ENCODE data around the gene ARHGAP19. TPM values are rescaled to one million over a fixed set of nuclear protein-coding genes. Genes with fewer than 3 reads are reported as not detected.

The ARHGAP19 gene
- total RNA-seq, 1 experiment from 2014 or later, result 33.2 TPM

GRCh38 chr10:97188261-97188711 is 104.2 kb downstream of the ARHGAP19 start:
- no peaks in the 10 kb centered on the region for H3K79me2 ChIP-seq (ENCODE audit: insufficient read depth, low read length)
- no peak overlapping the region for H2BK20ac ChIP-seq (ENCODE audit: low read depth, low read length, poor library complexity, severe bottlenecking)
- no peaks in the 10 kb centered on the region for H3K9me3 Mint-ChIP-seq

More at GRCh38 chr10:97188261-97188711, 104.2 kb downstream of the ARHGAP19 start:
- no peak overlapping the region for H2BK120ac ChIP-seq (ENCODE audit: low read depth, low read length, poor library complexity, severe bottlenecking)
- H3K27ac ChIP-seq (ENCODE audit: insufficient read length, low read depth, low read length), result no peak overlapping the region
- DNase-seq, result no peak
- no peak overlapping the region for H3K14ac ChIP-seq (ENCODE audit: insufficient read depth, low read length)
- H2AFZ ChIP-seq (ENCODE audit: low read length), result no peak overlapping the region
- H4K20me1 ChIP-seq (ENCODE audit: control insufficient read depth, insufficient read depth, insufficient read length), result no peaks in the 10 kb centered on the region
- no peak overlapping the region for H3K18ac ChIP-seq (ENCODE audit: insufficient read length, low read depth, low read length)
- no peak overlapping the region for H3K23ac ChIP-seq (ENCODE audit: insufficient read length, low read depth, low read length)
- H3K4ac ChIP-seq (ENCODE audit: low read depth, low read length), result no peak overlapping the region
- H3K4me1 ChIP-seq (ENCODE audit: insufficient read depth, low read length), result no peaks in the 10 kb centered on the region; the same call in 1 of the 2 replicates
- H3K79me1 ChIP-seq (ENCODE audit: insufficient read depth, low read depth, low read length, poor library complexity, severe bottlenecking), result no peaks in the 10 kb centered on the region
- H3K4me1 Mint-ChIP-seq, result peaks cover 7 to 21% of the 10 kb centered on the region in 2 experiments
- H3K23me2 ChIP-seq (ENCODE audit: insufficient read length, low read depth, low read length, poor library complexity, severe bottlenecking), result peaks cover 10% of the 10 kb centered on the region
- no peak overlapping the region for H3K56ac ChIP-seq (ENCODE audit: insufficient read length, low read depth, low read length)
- peaks cover 82% of the 10 kb centered on the region for H3K27me3 Mint-ChIP-seq (ENCODE audit: low read depth)
- no peak overlapping the region for H3K4me3 Mint-ChIP-seq
- H4K91ac ChIP-seq (ENCODE audit: insufficient read length, low read depth, low read length), result no peak overlapping the region
- H3T11ph ChIP-seq (ENCODE audit: low read length), result no peak overlapping the region
- H3K27ac Mint-ChIP-seq, result no peak overlapping the region
- H3K36me3 Mint-ChIP-seq (ENCODE audit: insufficient read depth in 1 of 3, low read depth in 3 of 3), result no peaks in the 10 kb centered on the region; a peak in 2 of 7 replicates
- H4K8ac ChIP-seq (replicated peaks; ENCODE audit: insufficient read length, low read depth, low read length), result no peak overlapping the region
- WGBS (ENCODE audit: extremely low coverage, insufficient read length, low lambda C conversion rate), result no CpG with 5 or more reads among the region's 11 CpGs
- no peak overlapping the region for H2BK15ac ChIP-seq (ENCODE audit: low read depth, low read length)
- H3K27me3 ChIP-seq (ENCODE audit: insufficient read depth, low read length), result peaks cover 33% of the 10 kb centered on the region
- H3K9me3 ChIP-seq (ENCODE audit: control insufficient read depth, low read depth, low read length), result no peaks in the 10 kb centered on the region
- H2AK5ac ChIP-seq (ENCODE audit: insufficient read length, low read length), result no peak overlapping the region
- TF ChIP-seq CTCF (conservative IDR thresholded peaks at IDR 0.05), result no peak
- H2BK5ac ChIP-seq (ENCODE audit: insufficient read length, low read length), result no peak overlapping the region
- H3K9ac ChIP-seq (ENCODE audit: extremely low read depth, insufficient read length, low read length), result no peak overlapping the region
- H3K4me2 ChIP-seq (ENCODE audit: insufficient read depth, insufficient read length, low read length), result no peak overlapping the region
- H4K5ac ChIP-seq (ENCODE audit: insufficient read length, low read depth, low read length), result no peak overlapping the region
- H2BK12ac ChIP-seq (ENCODE audit: insufficient read length, low read depth, low read length), result no peak overlapping the region
